Measurements from ENCODE around the gene TULP3. TPM values are rescaled to one million over a fixed set of nuclear protein-coding genes. Genes with fewer than 3 reads are reported as not detected.

Gene TULP3
- total and polyA plus RNA-seq, 4 donors = 10.5 to 35.0 (median 24.5) TPM

- DNase-seq (peak in 1 of 2 donors; percentile 4), ATAC-seq (ENCODE audit: low FRiP score) (no peak)
- 86% methylated on average over 8 of the region's 8 CpGs for WGBS, 2 donors
- H3K27ac ChIP-seq (ENCODE audit: low read depth in 1 of 2, low read length in 2 of 2) = no peak overlapping the region
- intact Hi-C loops (cut with DNase I) = no loop called here
- H3K4me1 ChIP-seq (ENCODE audit: control insufficient read depth in 1 of 2, insufficient read depth in 2 of 2, low read length in 2 of 2) = no peaks in the 10 kb centered on the region
- H3K9me3 ChIP-seq (ENCODE audit: control insufficient read depth, low read length) = no peaks in the 10 kb centered on the region
- H3K27me3 ChIP-seq (ENCODE audit: control insufficient read depth in 1 of 2, insufficient read depth in 2 of 2, low read length in 1 of 2) = no peaks in the 10 kb centered on the region
- H3K4me3 ChIP-seq (ENCODE audit: low read length in 2 of 2) = no peak overlapping the region
- peaks cover 4 to 11% of the 10 kb centered on the region in 2 donors for H3K36me3 ChIP-seq (ENCODE audit: control insufficient read depth in 1 of 2, insufficient read depth in 2 of 2, low read length in 1 of 2)
These were observed 40.2 kb downstream of the TULP3 start for GRCh38 chr12:2930865-2931264.

- no peak overlapping the region for H3K4me3 ChIP-seq (ENCODE audit: low read length in 2 of 2)
- peaks cover 4 to 15% of the 10 kb centered on the region in 2 donors for H3K36me3 ChIP-seq (ENCODE audit: control insufficient read depth in 1 of 2, insufficient read depth in 2 of 2, low read length in 1 of 2)
- DNase-seq = peak in 1 of 2 donors; percentile 43
- H3K27ac ChIP-seq (ENCODE audit: low read depth in 1 of 2, low read length in 2 of 2) = no peak overlapping the region
- no peaks in the 10 kb centered on the region for H3K9me3 ChIP-seq (ENCODE audit: control insufficient read depth, low read length)
- no peaks in the 10 kb centered on the region for H3K27me3 ChIP-seq (ENCODE audit: control insufficient read depth in 1 of 2, insufficient read depth in 2 of 2, low read length in 1 of 2)
- intact Hi-C loops (cut with DNase I) = no loop called here
- ATAC-seq (ENCODE audit: low FRiP score) = no peak
- H3K4me1 ChIP-seq (ENCODE audit: control insufficient read depth in 1 of 2, insufficient read depth in 2 of 2, low read length in 2 of 2) = no peaks in the 10 kb centered on the region
- WGBS, 2 donors = 95 to 97% methylated on average over 6 of the region's 6 CpGs
These were observed 42.9 kb downstream of the TULP3 start for GRCh38 chr12:2933586-2933985.

- intact Hi-C loops (cut with DNase I) = no loop called here
- ATAC-seq (ENCODE audit: low FRiP score) = no peak
- peaks cover 4 to 15% of the 10 kb centered on the region in 2 donors for H3K36me3 ChIP-seq (ENCODE audit: control insufficient read depth in 1 of 2, insufficient read depth in 2 of 2, low read length in 1 of 2)
These were observed 43.7 kb downstream of the TULP3 start for GRCh38 chr12:2934371-2934770.

GRCh38 chr12:2936301-2936700 lies 45.6 kb downstream of the TULP3 start:
- peak in 1 of 2 donors; percentile 55 for DNase-seq
- no peak for ATAC-seq (ENCODE audit: low FRiP score)
- Histone ChIP-seq H3K4me1 (ENCODE audit: control insufficient read depth in 1 of 2, insufficient read depth in 2 of 2, low read length in 2 of 2) (no peaks in the 10 kb centered on the region), H3K4me3 (ENCODE audit: low read length in 2 of 2) (no peak overlapping the region), H3K27me3 (ENCODE audit: control insufficient read depth in 1 of 2, insufficient read depth in 2 of 2, low read length in 1 of 2) (no peaks in the 10 kb centered on the region), H3K27ac (ENCODE audit: low read depth in 1 of 2, low read length in 2 of 2) (no peak overlapping the region), H3K9me3 (ENCODE audit: control insufficient read depth, low read length) (no peaks in the 10 kb centered on the region), H3K36me3 (ENCODE audit: control insufficient read depth in 1 of 2, insufficient read depth in 2 of 2, low read length in 1 of 2) (peaks cover 3 to 19% of the 10 kb centered on the region in 2 donors)
- 86 to 92% methylated on average over 11 of the region's 11 CpGs for WGBS, 2 donors
- intact Hi-C loops (cut with DNase I) = no loop called here

More at GRCh38 chr12:2934371-2934770, 43.7 kb downstream of the TULP3 start:
- Histone ChIP-seq H3K27ac (ENCODE audit: low read depth in 1 of 2, low read length in 2 of 2) (no peak overlapping the region), H3K9me3 (ENCODE audit: control insufficient read depth, low read length) (no peaks in the 10 kb centered on the region), H3K27me3 (ENCODE audit: control insufficient read depth in 1 of 2, insufficient read depth in 2 of 2, low read length in 1 of 2) (no peaks in the 10 kb centered on the region), H3K4me1 (ENCODE audit: control insufficient read depth in 1 of 2, insufficient read depth in 2 of 2, low read length in 2 of 2) (no peaks in the 10 kb centered on the region), H3K4me3 (ENCODE audit: low read length in 2 of 2) (no peak overlapping the region)
- 88 to 89% methylated on average over 6 of the region's 6 CpGs for WGBS, 2 donors
- DNase-seq = peak in 1 of 2 donors; percentile 56

- Histone ChIP-seq H3K27me3 (ENCODE audit: control insufficient read depth in 1 of 2, insufficient read depth in 2 of 2, low read length in 1 of 2) (no peaks in the 10 kb centered on the region), H3K4me3 (ENCODE audit: low read length in 2 of 2) (no peak overlapping the region), H3K9me3 (ENCODE audit: control insufficient read depth, low read length) (no peaks in the 10 kb centered on the region), H3K4me1 (ENCODE audit: control insufficient read depth in 1 of 2, insufficient read depth in 2 of 2, low read length in 2 of 2) (no peaks in the 10 kb centered on the region), H3K36me3 (ENCODE audit: control insufficient read depth in 1 of 2, insufficient read depth in 2 of 2, low read length in 1 of 2) (peaks cover 3 to 18% of the 10 kb centered on the region in 2 donors), H3K27ac (ENCODE audit: low read depth in 1 of 2, low read length in 2 of 2) (no peak overlapping the region)
- WGBS, 2 donors = 73 to 76% methylated on average over 3 of the region's 3 CpGs
- ATAC-seq (ENCODE audit: low FRiP score) (no peak), DNase-seq (no peak)
- intact Hi-C loops (cut with DNase I) = no loop called here
These were observed 46.8 kb downstream of the TULP3 start for GRCh38 chr12:2937500-2937899.

- no peaks in the 10 kb centered on the region for H3K9me3 ChIP-seq (ENCODE audit: control insufficient read depth, low read length)
- H3K4me1 ChIP-seq (ENCODE audit: control insufficient read depth in 1 of 2, insufficient read depth in 2 of 2, low read length in 2 of 2) = no peaks in the 10 kb centered on the region
- DNase-seq = peak in 1 of 2 donors; percentile 41
- H3K27me3 ChIP-seq (ENCODE audit: control insufficient read depth in 1 of 2, insufficient read depth in 2 of 2, low read length in 1 of 2) = no peaks in the 10 kb centered on the region
- no peak for ATAC-seq (ENCODE audit: low FRiP score)
- H3K36me3 ChIP-seq (ENCODE audit: control insufficient read depth in 1 of 2, insufficient read depth in 2 of 2, low read length in 1 of 2) = peaks cover 3 to 10% of the 10 kb centered on the region in 2 donors
- H3K27ac ChIP-seq (ENCODE audit: low read depth in 1 of 2, low read length in 2 of 2) = no peak overlapping the region
- 75 to 81% methylated on average over 5 of the region's 5 CpGs for WGBS, 2 donors
- intact Hi-C loops (cut with DNase I) = no loop called here
- no peak overlapping the region for H3K4me3 ChIP-seq (ENCODE audit: low read length in 2 of 2)
These were observed 48.5 kb downstream of the TULP3 start for GRCh38 chr12:2939191-2939590.

GRCh38 chr12:2940564-2940963 lies 49.9 kb downstream of the TULP3 start:
- ATAC-seq (ENCODE audit: low FRiP score) = no peak
- intact Hi-C loops (cut with DNase I) = loop anchor here in 1 of 2 donors (5.0 to 10.0 kb wide), 2 partner anchors 56 to 88 kb away; no protein-coding TSS in a partner anchor

GRCh38 chr12:2941524-2941923 lies 50.8 kb downstream of the TULP3 start:
- H3K9me3 ChIP-seq (ENCODE audit: control insufficient read depth, low read length) = no peaks in the 10 kb centered on the region
- H3K4me1 ChIP-seq (ENCODE audit: control insufficient read depth in 1 of 2, insufficient read depth in 2 of 2, low read length in 2 of 2) = no peaks in the 10 kb centered on the region
- H3K27ac ChIP-seq (ENCODE audit: low read depth in 1 of 2, low read length in 2 of 2) = no peak overlapping the region
- H3K4me3 ChIP-seq (ENCODE audit: low read length in 2 of 2) = no peak overlapping the region
- intact Hi-C loops (cut with DNase I) = loop anchor here in 1 of 2 donors (5.0 to 10.0 kb wide), 2 partner anchors 57 to 89 kb away; no protein-coding TSS in a partner anchor
- WGBS, 2 donors = 58 to 70% methylated on average over 8 of the region's 8 CpGs
- peaks cover 1 to 8% of the 10 kb centered on the region in 2 donors for H3K36me3 ChIP-seq (ENCODE audit: control insufficient read depth in 1 of 2, insufficient read depth in 2 of 2, low read length in 1 of 2)
- peak; percentile 17 for ATAC-seq (ENCODE audit: low FRiP score)
- H3K27me3 ChIP-seq (ENCODE audit: control insufficient read depth in 1 of 2, insufficient read depth in 2 of 2, low read length in 1 of 2) = no peaks in the 10 kb centered on the region
- peak in 1 of 2 donors; percentile 28 for DNase-seq

More at GRCh38 chr12:2940564-2940963, 49.9 kb downstream of the TULP3 start:
- H3K27ac ChIP-seq (ENCODE audit: low read depth in 1 of 2, low read length in 2 of 2) = no peak overlapping the region
- peak in 1 of 2 donors; percentile 42 for DNase-seq
- no peaks in the 10 kb centered on the region for H3K27me3 ChIP-seq (ENCODE audit: control insufficient read depth in 1 of 2, insufficient read depth in 2 of 2, low read length in 1 of 2)
- peaks cover 1 to 10% of the 10 kb centered on the region in 2 donors for H3K36me3 ChIP-seq (ENCODE audit: control insufficient read depth in 1 of 2, insufficient read depth in 2 of 2, low read length in 1 of 2)
- 44 to 57% methylated on average over 10 of the region's 10 CpGs for WGBS, 2 donors
- no peaks in the 10 kb centered on the region for H3K4me1 ChIP-seq (ENCODE audit: control insufficient read depth in 1 of 2, insufficient read depth in 2 of 2, low read length in 2 of 2)
- no peaks in the 10 kb centered on the region for H3K9me3 ChIP-seq (ENCODE audit: control insufficient read depth, low read length)
- H3K4me3 ChIP-seq (ENCODE audit: low read length in 2 of 2) = no peak overlapping the region

GRCh38 chr12:2944401-2945047 lies 53.8 kb downstream of the TULP3 start:
- Histone ChIP-seq H3K36me3 (ENCODE audit: control insufficient read depth in 1 of 2, insufficient read depth in 2 of 2, low read length in 1 of 2) (peaks cover 1 to 4% of the 10 kb centered on the region in 2 donors), H3K9me3 (ENCODE audit: control insufficient read depth, low read length) (no peaks in the 10 kb centered on the region), H3K4me3 (ENCODE audit: low read length in 2 of 2) (no peak overlapping the region), H3K4me1 (ENCODE audit: control insufficient read depth in 1 of 2, insufficient read depth in 2 of 2, low read length in 2 of 2) (no peaks in the 10 kb centered on the region), H3K27ac (ENCODE audit: low read depth in 1 of 2, low read length in 2 of 2) (no peak overlapping the region), H3K27me3 (ENCODE audit: control insufficient read depth in 1 of 2, insufficient read depth in 2 of 2, low read length in 1 of 2) (no peaks in the 10 kb centered on the region)
- WGBS, 2 donors = 24 to 27% methylated on average over 24 of the region's 24 CpGs
- DNase-seq (peak in 1 of 2 donors; percentile 78), ATAC-seq (ENCODE audit: low FRiP score) (peak; percentile 57)
- intact Hi-C loops (cut with DNase I) = loop anchor here in 1 of 2 donors (5.0 to 10.0 kb wide), 2 partner anchors 60 to 92 kb away; no protein-coding TSS in a partner anchor
